Activated CD4-positive, CD25-positive, alpha-beta regulatory T cell (primary cell): Measurements from ENCODE around the gene ADAMTSL4.
A peak's percentile ranks its signal among the peaks of the same experiment; 100 is the strongest.

Source experiments
- DNase-seq, 4 experiments: peaks; one replicate each; lab custom pipeline; 2025; lab: John Stamatoyannopoulos, UW

ADAMTSL4 gene

DNA sequence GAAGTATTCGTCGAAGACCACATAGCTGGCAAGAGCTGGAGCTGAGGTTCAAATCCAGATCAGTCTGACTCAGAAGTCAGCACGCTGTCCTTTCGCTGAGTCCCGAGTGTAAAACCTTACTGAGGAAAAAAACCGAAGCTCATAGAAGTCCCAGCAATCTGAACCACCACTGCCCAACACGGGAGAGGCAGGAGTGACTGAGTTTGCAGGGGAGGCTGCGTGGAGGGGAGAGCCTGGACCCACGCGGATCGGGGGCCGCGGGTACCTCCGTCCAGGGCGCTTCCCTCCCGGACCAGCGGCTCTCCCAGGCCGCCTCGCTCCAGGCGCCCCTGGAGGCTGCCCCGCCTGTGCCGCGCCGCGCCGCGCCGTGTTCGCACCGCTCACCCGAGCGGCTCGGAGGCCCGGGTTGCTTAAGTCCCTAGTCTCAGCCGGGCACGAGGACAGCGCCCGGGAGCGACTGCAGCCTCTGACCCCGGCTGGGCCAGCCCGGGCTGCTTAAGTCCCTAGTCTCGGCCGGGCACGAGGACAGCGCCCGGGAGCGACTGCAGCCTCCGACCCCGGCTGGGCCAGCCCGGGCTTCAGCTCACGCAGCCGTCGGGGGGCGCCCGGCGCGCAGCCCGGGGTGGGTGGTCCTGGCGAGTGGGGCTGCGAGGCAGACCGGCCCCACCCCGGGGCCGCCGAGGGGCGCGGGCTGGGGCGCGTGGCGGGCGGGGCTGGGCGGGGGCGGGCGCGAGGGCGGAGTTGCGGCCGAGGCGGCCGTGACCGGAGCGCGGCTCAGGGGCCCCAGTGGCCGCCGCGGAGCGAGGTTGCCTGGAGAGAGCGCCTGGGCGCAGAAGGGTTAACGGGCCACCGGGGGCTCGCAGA, at the start of gene ADAMTSL4:
ADAMTSL4 (plus strand) TSS at position 777 of the 864 bp plus-strand sequence. CDS start 2,881 bp downstream, outside the sequence.
- no peak for DNase-seq

- no peak for DNase-seq
These were observed 43.8 kb upstream of the ADAMTSL4 start for GRCh38 chr1:150505431-150505830.

- DNase-seq: no peak
These were observed 41.0 kb upstream of the ADAMTSL4 start, which contains the start of gene ECM1 for GRCh38 chr1:150507912-150508864. TSS of gene ECM1 (plus strand) at chr1:150508109. CDS start at chr1:150508210, 101 bp downstream.

DNA sequence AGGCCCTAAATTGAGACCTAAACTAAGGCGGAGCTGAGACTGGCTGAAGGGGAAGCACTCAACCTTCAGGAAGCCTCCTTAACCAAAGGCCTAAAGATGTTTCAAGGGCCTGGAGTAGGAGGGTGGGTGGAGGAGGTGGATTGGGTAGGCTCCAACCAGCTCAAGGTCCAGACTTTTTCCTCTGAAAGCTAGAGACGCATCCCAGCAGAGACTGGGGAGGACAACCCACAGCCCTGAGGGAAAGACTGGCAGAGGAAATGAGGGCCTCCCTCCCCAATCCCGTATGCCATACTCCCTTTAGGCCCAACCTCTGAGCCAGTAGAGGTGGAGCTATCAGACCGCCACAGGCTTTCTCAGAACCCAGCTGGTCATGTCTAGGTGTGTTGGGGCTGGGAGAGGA, 40.2 kb upstream of the ADAMTSL4 start:
- no peak for DNase-seq

GRCh38 chr1:150511551-150511950, 37.7 kb upstream of the ADAMTSL4 start:
- no peak for DNase-seq

GRCh38 chr1:150511985-150512660, 37.1 kb upstream of the ADAMTSL4 start:
- no peak for DNase-seq

DNA sequence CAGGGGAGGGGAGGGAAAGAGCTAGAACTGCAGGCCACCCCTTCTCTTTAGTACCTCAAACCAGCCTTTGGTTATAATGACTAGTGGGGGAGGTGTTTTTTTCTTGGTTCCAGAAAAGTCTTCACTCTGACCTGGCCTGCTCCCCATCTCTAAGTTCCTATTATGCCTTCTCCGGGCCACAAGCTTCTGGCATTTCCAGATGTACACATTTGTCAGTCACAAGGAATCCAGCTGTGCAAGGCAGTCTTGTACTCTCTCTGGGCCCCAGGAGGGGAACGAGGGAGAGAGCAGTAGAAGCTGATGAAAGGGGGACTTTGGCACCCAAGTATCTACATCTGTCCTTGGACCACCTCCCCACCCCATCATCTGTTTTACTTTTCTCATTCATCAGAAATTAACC, 36.4 kb upstream of the ADAMTSL4 start:
- no peak for DNase-seq

GRCh38 chr1:150513351-150513791, 35.8 kb upstream of the ADAMTSL4 start:
- DNase-seq: no peak

DNA sequence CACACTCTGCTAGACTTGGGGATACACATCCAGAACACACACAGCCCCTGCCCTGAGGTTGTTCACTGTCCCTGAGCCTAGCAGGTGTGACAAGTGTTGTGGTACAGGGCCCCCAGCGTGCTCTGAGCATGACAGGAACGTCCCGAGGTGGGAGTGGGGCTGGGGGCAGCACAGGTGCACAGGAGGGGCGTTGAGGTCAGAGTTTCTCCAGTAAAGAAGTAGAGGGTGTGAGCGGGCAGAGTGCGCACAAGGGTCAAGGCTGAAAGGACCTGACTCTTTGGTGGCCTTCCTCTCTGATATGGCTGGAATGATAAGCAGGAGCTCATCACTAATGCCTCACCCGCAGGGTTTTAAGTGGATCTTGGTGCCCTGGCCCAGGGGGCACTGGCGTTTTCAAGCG, 34.9 kb upstream of the ADAMTSL4 start:
- DNase-seq: no peak

DNA sequence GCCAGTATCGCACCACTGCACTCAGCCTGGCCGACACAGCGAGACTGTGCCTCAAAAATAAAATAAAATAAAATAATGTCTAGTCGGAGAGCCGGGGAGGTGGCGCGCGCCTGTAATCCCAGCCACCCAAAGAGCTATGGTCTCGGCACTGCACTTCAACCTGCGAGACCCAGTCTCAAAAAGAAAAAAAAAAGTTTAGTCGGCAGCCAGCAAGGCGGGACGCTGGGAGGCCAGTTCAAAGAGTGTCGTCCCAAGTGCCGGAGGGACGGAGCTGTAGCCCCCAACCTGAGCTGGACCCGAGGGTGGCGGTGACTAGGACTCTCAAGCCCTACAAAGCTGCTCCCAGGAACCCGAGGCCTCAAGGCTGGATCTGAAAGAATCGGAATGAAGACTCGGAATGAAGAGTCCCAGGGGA, 34.3 kb upstream of the ADAMTSL4 start:
- DNase-seq: no peak

DNA sequence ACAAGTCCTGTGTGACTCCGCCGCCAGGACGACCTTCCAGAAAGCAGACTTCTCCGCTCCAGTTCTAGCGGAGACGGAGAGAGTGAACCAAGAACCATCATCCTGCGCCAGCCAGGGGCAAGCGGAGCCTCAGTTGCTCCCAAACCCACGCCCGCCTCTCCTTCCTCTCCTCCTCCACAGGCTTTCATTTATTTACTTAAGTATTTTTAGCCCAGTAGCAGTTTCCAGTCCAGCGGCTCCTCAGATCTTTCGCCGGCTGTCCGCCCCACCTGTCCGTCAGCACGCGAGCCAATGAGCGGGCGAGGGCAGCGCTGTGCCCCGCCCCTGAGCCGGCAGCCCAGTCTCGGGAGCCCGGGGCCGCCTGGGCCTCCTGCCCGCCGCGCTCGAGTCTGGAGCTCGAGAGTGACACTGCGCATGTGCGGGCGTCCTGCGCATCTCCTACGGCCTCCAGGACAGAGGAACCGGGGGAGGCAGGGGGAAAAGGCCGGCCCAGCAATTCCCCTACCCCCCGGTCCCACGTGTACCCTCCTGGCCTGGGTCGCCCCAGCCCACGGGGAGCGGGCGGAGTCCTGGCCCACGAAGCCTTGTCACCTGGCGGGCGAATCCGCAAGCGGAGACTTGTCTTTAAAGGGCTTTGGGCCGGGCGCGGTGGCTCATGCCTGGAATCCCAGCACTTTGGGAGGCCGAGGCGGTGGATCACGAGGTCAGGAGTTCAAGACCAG, 33.7 kb upstream of the ADAMTSL4 start, which contains the start of gene FALEC:
FALEC (plus strand) TSS at position 425 of the 722 bp plus-strand sequence.
- DNase-seq: peak; percentile 74 to 80 (median 78)

DNA sequence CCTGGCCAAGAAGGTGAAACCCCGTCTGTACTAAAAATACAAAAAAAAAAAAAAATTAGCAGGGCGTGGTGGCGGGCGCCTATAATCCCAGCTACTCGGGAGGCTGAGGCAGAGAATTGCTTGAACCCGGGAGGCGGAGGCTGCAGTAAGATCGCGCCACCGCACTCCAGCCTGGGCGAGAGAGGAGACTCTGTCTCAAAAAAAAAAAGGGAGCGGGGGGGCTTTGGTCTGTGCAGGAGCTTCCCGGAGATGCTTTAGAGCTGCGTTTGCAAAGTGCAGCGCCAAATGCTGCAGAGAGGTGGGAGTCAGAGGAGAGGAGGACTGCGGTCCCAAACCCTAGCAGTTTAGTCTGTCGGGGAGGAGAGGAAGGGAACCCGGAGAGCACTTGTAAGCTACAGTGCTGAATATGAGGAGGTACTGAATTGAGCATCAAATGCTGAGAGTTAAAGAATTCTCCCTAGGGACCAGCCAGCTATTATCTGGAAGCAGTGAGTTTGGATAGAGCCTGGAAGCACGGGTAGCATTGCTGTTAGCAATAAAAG, 33.1 kb upstream of the ADAMTSL4 start:
- no peak for DNase-seq

- no peak for DNase-seq
These were observed 32.6 kb upstream of the ADAMTSL4 start for GRCh38 chr1:150516616-150517015.

GRCh38 chr1:150521196-150521968, 27.8 kb upstream of the ADAMTSL4 start:
- DNase-seq: no peak

DNA sequence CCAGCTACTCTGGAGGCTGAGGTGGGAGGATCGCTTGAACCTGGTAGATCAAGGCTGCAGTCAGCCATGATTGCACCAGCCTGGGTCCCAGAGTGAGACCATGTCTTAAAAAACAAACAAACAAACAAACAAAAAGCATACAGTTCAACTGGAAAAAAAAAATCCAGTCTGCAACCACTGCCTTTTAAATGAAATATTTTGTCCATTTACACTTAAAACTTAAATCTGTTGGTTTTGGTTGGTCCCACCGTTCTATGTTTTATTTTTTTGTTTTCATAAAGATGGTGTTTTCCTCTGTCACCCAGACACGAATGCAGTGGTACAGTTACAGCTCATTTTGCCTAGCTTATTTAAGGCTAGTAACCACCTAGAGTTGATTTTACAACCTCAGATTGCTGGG, 23.9 kb upstream of the ADAMTSL4 start:
- DNase-seq: no peak

GRCh38 chr1:150528196-150528595, 21.0 kb upstream of the ADAMTSL4 start:
- DNase-seq: no peak

DNA sequence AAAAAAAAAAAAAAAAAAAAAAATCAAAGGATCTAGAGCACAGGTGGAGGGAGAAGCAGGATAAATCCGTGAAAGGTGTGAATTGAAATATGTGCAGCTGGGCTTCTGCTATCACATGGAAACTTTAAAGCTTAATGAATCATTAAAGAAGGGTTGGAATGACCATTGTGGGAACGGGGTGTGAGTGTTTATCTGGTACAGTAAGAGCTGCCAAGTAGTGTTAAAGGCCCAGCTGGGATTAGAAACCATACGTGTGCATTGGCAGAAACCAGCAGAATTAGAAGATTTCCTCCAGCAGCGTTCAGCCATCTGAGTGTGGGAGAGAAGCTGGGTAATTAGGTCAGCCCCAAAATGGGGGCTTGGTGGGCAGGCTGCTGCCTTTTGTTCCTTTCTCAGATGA, 20.2 kb upstream of the ADAMTSL4 start:
- no peak for DNase-seq

DNA sequence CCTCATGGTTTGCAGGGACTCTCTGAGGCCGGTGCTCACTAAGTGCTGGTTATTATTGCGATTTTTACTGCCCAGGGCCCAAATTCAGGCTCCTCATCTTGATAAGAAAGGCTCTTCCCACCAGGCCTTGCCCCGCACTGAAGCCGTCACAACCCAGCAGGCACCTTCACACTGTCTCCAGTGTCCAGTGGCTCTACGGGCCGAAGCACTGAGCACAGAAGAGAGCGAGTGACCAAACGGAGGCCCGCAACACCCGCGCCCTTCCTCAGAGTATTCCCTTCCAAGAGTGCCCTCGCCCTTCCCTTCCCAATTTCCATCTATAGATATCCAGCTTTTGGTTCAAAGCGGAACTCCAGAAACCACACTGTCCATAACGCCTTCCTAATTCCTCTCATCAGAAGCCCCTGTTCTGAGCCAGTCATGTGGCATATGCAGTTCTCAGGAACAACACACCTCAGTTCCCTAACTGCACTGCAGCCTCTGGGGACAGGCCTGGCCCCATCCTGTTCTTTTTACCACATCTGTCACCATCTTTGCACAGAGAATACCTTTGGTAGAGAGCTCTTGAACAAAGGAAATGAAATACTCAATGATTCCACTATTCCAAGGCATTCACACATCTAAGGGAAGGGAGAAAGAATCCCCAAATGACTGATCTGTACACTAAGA, 18.6 kb upstream of the ADAMTSL4 start:
- DNase-seq: no peak

DNA sequence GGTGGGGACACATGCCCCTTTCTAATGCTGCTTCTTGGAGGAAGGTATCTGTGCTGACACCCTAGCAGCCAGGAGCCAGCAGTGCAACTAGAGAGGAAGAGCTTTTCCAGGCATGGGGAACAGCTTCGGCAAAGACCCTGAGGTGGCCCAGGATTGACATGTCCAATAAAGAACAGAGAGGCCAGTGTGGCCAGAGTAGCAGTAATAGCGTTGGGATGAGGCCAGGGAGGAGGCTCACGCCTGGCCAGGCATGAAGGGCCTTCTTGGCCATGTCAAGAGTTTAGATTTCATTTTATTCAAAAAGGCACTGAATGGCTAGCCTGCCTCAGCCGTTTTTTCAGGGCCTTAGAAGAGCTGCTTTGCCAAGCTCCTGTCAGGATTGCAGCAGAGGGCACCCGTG, 16.3 kb upstream of the ADAMTSL4 start:
- DNase-seq: no peak

DNA sequence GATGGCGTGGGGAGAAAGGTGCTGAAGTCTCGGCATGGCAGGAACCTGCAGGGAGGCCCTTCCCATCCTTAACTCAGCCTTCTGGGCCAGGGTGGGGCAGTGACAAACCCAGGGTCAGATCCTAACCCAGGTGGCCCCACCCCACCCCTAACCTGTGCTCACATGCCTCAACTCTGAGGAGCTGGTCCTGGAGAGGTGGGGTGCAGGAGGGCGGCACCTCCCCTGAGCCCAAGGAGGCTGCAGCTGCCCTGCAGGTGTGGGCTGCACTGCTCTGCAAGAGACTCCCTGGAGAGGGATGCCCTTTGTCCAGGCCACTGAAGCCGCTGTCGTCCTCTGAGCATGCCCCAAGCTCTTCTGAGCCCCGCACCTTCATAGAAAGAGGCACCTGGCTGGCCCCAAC, 15.2 kb upstream of the ADAMTSL4 start:
- DNase-seq: no peak
